H1 (cell line): ENCODE results near the gene LSR. TPM values are rescaled to one million over a fixed set of nuclear protein-coding genes. Genes with fewer than 3 reads are reported as not detected.

Source experiments
- CTCF ChIA-PET: fragments of 300-600 bp; sonication (Branson Sonifier 250); formaldehyde crosslinking; loops from one replicate; lab custom pipeline; 2021; ENCODE audit not compliant: partially characterized antibody; lab: Charles Lee
- POLR2A ChIA-PET: fragments of 300-600 bp; sonication (Branson Sonifier 250); formaldehyde crosslinking; loops from one replicate; lab custom pipeline; 2021; ENCODE audit warnings: inconsistent platforms; ENCODE audit not compliant: partially characterized antibody; lab: Charles Lee
- DNase-seq, 2 experiments: peaks; one replicate each; pipeline versions ENCODE4 v3.0.0 to v3.0.0-alpha.2; 2010 to 2022; ENCODE audit warnings: low spot score in 2 of 2, low read depth in 1 of 2, mixed read lengths in 1 of 2
- FAIRE-seq: peaks from 2 replicates; lab custom pipeline; 2011; peaks lifted over from hg19 to GRCh38; lab: Jason Lieb, UNC
- H2AFZ ChIP-seq: 2 replicates; pipeline ENCODE4 v1.8.1; 2012; ENCODE audit warnings: low read length, inconsistent platforms
- H2AK5ac ChIP-seq: 2 replicates; pipeline ENCODE4 v1.6.1; 2013; ENCODE audit warnings: low read depth, low read length
- H2BK120ac ChIP-seq: replicated peaks from 2 replicates; pipeline ENCODE3; 2013; ENCODE audit warnings: low read depth, low read length, inconsistent platforms
- H2BK12ac ChIP-seq: 2 replicates; pipeline ENCODE4 v1.6.1; 2013; ENCODE audit warnings: low read depth, low read length
- H2BK15ac ChIP-seq: 2 replicates; pipeline ENCODE4 v1.6.1; 2013; ENCODE audit warnings: low read length
- H2BK20ac ChIP-seq: 2 replicates; pipeline ENCODE4 v1.6.1; 2013; ENCODE audit warnings: low read length
- H2BK5ac ChIP-seq: 2 replicates; pipeline ENCODE4 v1.6.1; 2013; ENCODE audit warnings: low read depth, low read length
- H3K14ac ChIP-seq: 2 replicates; pipeline ENCODE4 v1.6.1; 2013; ENCODE audit warnings: inconsistent platforms; ENCODE audit not compliant: insufficient read length
- H3K18ac ChIP-seq: 2 replicates; pipeline ENCODE4 v1.6.1; 2013; ENCODE audit warnings: low read length; ENCODE audit errors: extremely low read depth
- H3K23ac ChIP-seq: 2 replicates; pipeline ENCODE4 v1.6.1; 2013; ENCODE audit warnings: inconsistent platforms; ENCODE audit not compliant: insufficient read length
- H3K23me2 ChIP-seq: 2 replicates; pipeline ENCODE4 v1.6.1; 2013; ENCODE audit warnings: low read depth, low read length
- H3K27ac ChIP-seq: 2 replicates; pipeline ENCODE4 v1.6.1; 2011; ENCODE audit warnings: low read depth, low read length, inconsistent platforms
- H3K27me3 ChIP-seq, 4 experiments: replicated peaks in 1 of 4; 1 replicate in 1 of 4; 2 replicates in 3 of 4; pipeline versions ENCODE4 v1.6.1 to v1.8.1; 2011 to 2013; ENCODE audit warnings: low read length in 3 of 4, mild to moderate bottlenecking in 3 of 4, inconsistent platforms in 2 of 4, mixed read lengths in 2 of 4, moderate library complexity in 1 of 4; ENCODE audit not compliant: control insufficient read depth in 3 of 4, insufficient read depth in 3 of 4; ENCODE audit errors: extremely low read depth in 1 of 4
- H3K36me3 ChIP-seq, 4 experiments: 2 replicates each; pipeline versions ENCODE4 v1.6.1 to v1.8.1; 2011 to 2013; ENCODE audit warnings: mild to moderate bottlenecking in 4 of 4, low read length in 3 of 4, moderate library complexity in 2 of 4, control low read depth in 1 of 4, inconsistent platforms in 1 of 4; ENCODE audit not compliant: insufficient read depth in 4 of 4, control insufficient read depth in 2 of 4
- H3K4ac ChIP-seq: replicated peaks from 2 replicates; pipeline ENCODE3; 2013; ENCODE audit warnings: low read length, low read depth, mixed read lengths, inconsistent platforms; ENCODE audit not compliant: insufficient read length
- H3K4me1 ChIP-seq, 4 experiments: replicated peaks in 1 of 4; 1 replicate in 1 of 4; 2 replicates in 3 of 4; pipeline versions ENCODE4 v1.6.1 to v1.8.1; 2011 to 2013; ENCODE audit warnings: low read length in 3 of 4, inconsistent platforms in 2 of 4, mixed read lengths in 1 of 4; ENCODE audit not compliant: insufficient read depth in 4 of 4, control insufficient read depth in 3 of 4
- H3K4me2 ChIP-seq, 2 experiments: 2 replicates each; pipeline versions ENCODE4 v1.6.1 to v1.8.1; 2011 to 2013; ENCODE audit warnings: low read depth in 2 of 2, low read length in 2 of 2, control low read depth in 1 of 2, inconsistent platforms in 1 of 2, mild to moderate bottlenecking in 1 of 2; ENCODE audit not compliant: insufficient read depth in 1 of 2
- H3K4me3 ChIP-seq, 4 experiments: fragments of 200-600, 300-600 bp in 1 of 4; sonication (generic), shearing (Covaris generic), sonication (Bioruptor Twin) in 1 of 4; 2 replicates each; pipeline versions ENCODE4 v1.5.1 to v1.8.1; 2011 to 2016; ENCODE audit warnings: low read length in 4 of 4, low read depth in 3 of 4, control low read depth in 2 of 4, inconsistent platforms in 2 of 4, mild to moderate bottlenecking in 2 of 4, mixed read lengths in 1 of 4, moderate library complexity in 1 of 4; ENCODE audit not compliant: insufficient read depth in 2 of 4; ENCODE audit errors: extremely low read depth in 1 of 4
- H3K56ac ChIP-seq: replicated peaks from 2 replicates; pipeline ENCODE3; 2013; ENCODE audit warnings: low read depth, mild to moderate bottlenecking, mixed read lengths, low read length, inconsistent platforms; ENCODE audit not compliant: insufficient read length
- H3K79me1 ChIP-seq: 2 replicates; pipeline ENCODE4 v1.6.1; 2013; ENCODE audit warnings: low read depth, low read length, control low read depth
- H3K79me2 ChIP-seq, 2 experiments: 2 replicates each; pipeline versions ENCODE4 v1.6.1 to v1.8.1; 2012 to 2013; ENCODE audit warnings: low read length in 2 of 2, mild to moderate bottlenecking in 2 of 2, inconsistent platforms in 1 of 2; ENCODE audit not compliant: insufficient read depth in 2 of 2, control insufficient read depth in 1 of 2
- H3K9ac ChIP-seq, 4 experiments: replicated peaks in 1 of 4; 1 replicate in 1 of 4; 2 replicates in 3 of 4; pipeline versions ENCODE4 v1.6.1 to v1.8.1; 2011 to 2013; ENCODE audit warnings: low read depth in 3 of 4, low read length in 3 of 4, control low read depth in 2 of 4, mild to moderate bottlenecking in 2 of 4, moderate library complexity in 2 of 4, inconsistent platforms in 1 of 4; ENCODE audit errors: extremely low read depth in 1 of 4
- H3K9me3 ChIP-seq, 2 experiments: 2 replicates each; pipeline versions ENCODE4 v1.6.1 to v1.8.1; 2012 to 2013; ENCODE audit warnings: mild to moderate bottlenecking in 2 of 2, moderate library complexity in 2 of 2, control low read depth in 1 of 2, inconsistent platforms in 1 of 2, low read depth in 1 of 2, low read length in 1 of 2, mixed read lengths in 1 of 2; ENCODE audit not compliant: insufficient read depth in 2 of 2
- H4K20me1 ChIP-seq, 2 experiments: replicated peaks in 1 of 2; 2 replicates each; pipeline versions ENCODE3 to v1.8.1; 2011 to 2013; ENCODE audit warnings: inconsistent platforms in 2 of 2, low read length in 2 of 2, mild to moderate bottlenecking in 1 of 2; ENCODE audit not compliant: insufficient read depth in 2 of 2, control insufficient read depth in 1 of 2
- H4K5ac ChIP-seq: 2 replicates; pipeline ENCODE4 v1.6.1; 2013; ENCODE audit warnings: low read length, low read depth, mixed read lengths, inconsistent platforms; ENCODE audit not compliant: insufficient read length
- H4K8ac ChIP-seq: 2 replicates; pipeline ENCODE4 v1.8.0; 2013; ENCODE audit warnings: mild to moderate bottlenecking, moderate library complexity, low read length, inconsistent platforms; ENCODE audit not compliant: insufficient read depth; ENCODE audit errors: extremely low read depth
- H4K91ac ChIP-seq: replicated peaks from 2 replicates; pipeline ENCODE3; 2013; ENCODE audit warnings: low read length, mixed read lengths, inconsistent platforms; ENCODE audit not compliant: insufficient read length
- HDAC6 ChIP-seq: IDR thresholded peaks from one replicate; pipeline ENCODE4 v1.7.1; 2012; ENCODE audit warnings: low read depth, mild to moderate bottlenecking, inconsistent platforms, low read length, moderate library complexity
- WGBS, 2 experiments: shearing (Covaris generic) in 1 of 2; methylation state at CpG; one replicate each; pipeline versions ENCODE4 v1.1.6 to v1.1.7; 2013 to 2015; ENCODE audit warnings: low lambda C conversion rate in 2 of 2, mixed read lengths in 2 of 2, inconsistent platforms in 1 of 2, low coverage in 1 of 2, missing lambda C conversion rate in 1 of 2; ENCODE audit not compliant: insufficient replicate concordance in 2 of 2, insufficient coverage in 1 of 2, insufficient read length in 1 of 2; ENCODE audit errors: extremely low coverage in 1 of 2, missing lambda C conversion rate in 1 of 2; 5-methylcytosine and 5-hydroxymethylcytosine counted together
- polyA plus RNA-seq, 7 experiments: library from polyadenylated mRNA; depleted of rRNA in 3 of 7; stranded (reverse) in 5 of 7; unstranded in 2 of 7; fragments of >200 nt in 5 of 7; fragments of 200-250 nt in 2 of 7; gene quantifications; 1 replicate in 5 of 7; 2 replicates in 1 of 7; 4 replicates in 1 of 7; pipeline versions ENCODE4 v1.2.1 to v1.2.3, GENCODE V29; 2011 to 2013; ENCODE audit warnings: missing spikeins in 2 of 7, mixed read lengths in 2 of 7
- total RNA-seq: library from RNA; stranded (reverse); fragmentation: NEBNext Ultra II Directional; extraction: Animal tissue kit (Norgen Biotek cat#: 25700); gene quantifications from 2 replicates; pipeline ENCODE4 v1.2.1, GENCODE V29; 2021

The LSR gene
- total and polyA plus RNA-seq, 2 of the 8 experiments (the other 6 are each of a cell fraction or from before 2014, with no cell fraction given) = 159 to 186 TPM

GRCh38 chr19:35229601-35230000 lies 19.2 kb upstream of the LSR start:
- Histone ChIP-seq H3K9me3 (no peaks in the 10 kb centered on the region), H2BK12ac (no peak overlapping the region), H4K5ac (no peak overlapping the region), H2BK15ac (no peak overlapping the region), H3K23me2 (no peaks in the 10 kb centered on the region), H3K4me3 (no peak overlapping the region), H3K9ac (no peak overlapping the region), H3K27me3 (no peaks in the 10 kb centered on the region; a peak in 1 of 7 replicates), H3K27ac (no peak overlapping the region), H3K79me2 (no peaks in the 10 kb centered on the region), H3K18ac (no peak overlapping the region), H2AK5ac (no peak overlapping the region), H4K91ac (no peak overlapping the region), H2BK5ac (no peak overlapping the region), H2BK20ac (no peak overlapping the region), H3K56ac (no peak overlapping the region), H4K20me1 (no peaks in the 10 kb centered on the region), H2BK120ac (no peak overlapping the region), H3K23ac (no peak overlapping the region), H3K4me1 (peaks cover 0 to 12% (median 3%) of the 10 kb centered on the region in 4 experiments; a peak in 4 of 7 replicates), H3K36me3 (no peaks in the 10 kb centered on the region), H3K14ac (no peak overlapping the region), H3K79me1 (no peaks in the 10 kb centered on the region), H2AFZ (no peak overlapping the region), H3K4me2 (no peak overlapping the region), H3K4ac (no peak overlapping the region), H4K8ac (no peak overlapping the region)
- POLR2A ChIA-PET = no interaction called here
- DNase-seq (no peak), FAIRE-seq (no peak)
- 97% methylated on average over 8 of the region's 8 CpGs; no CpG with 5 or more reads in 1 of the 2 experiments for WGBS, 2 experiments
- CTCF ChIA-PET = no interaction called here
- TF ChIP-seq HDAC6 = no peak
